Mononuclear cell (primary cell): Measurements from ENCODE around the gene GJD3. TPM values are rescaled to one million over a fixed set of nuclear protein-coding genes. Genes with fewer than 3 reads are reported as not detected.
A peak's percentile ranks its signal among the peaks of the same experiment; 100 is the strongest.

ENCODE experiments used
- H3K27me3 ChIP-seq: 2 replicates; pipeline ENCODE4 v1.6.0; 2011; ENCODE audit warnings: low read length, control low read depth; ENCODE audit not compliant: insufficient read depth
- H3K4me1 ChIP-seq: 2 replicates; pipeline ENCODE4 v1.5.1; 2011; ENCODE audit warnings: mild to moderate bottlenecking, low read length, control low read depth; ENCODE audit not compliant: insufficient read depth
- H3K4me3 ChIP-seq: 2 replicates; pipeline ENCODE4 v1.5.1; 2011; ENCODE audit warnings: mild to moderate bottlenecking, low read length, moderate library complexity
- H3K9me3 ChIP-seq: 2 replicates; pipeline ENCODE4 v1.5.1; 2011; ENCODE audit warnings: low read depth, mild to moderate bottlenecking, control low read depth, low read length
- total RNA-seq: library from RNA; depleted of rRNA; stranded (reverse); fragments of >200 nt; gene quantifications from one replicate; pipeline ENCODE4 v1.2.3, GENCODE V29; 2012

GJD3 gene
- total RNA-seq, 1 donor: 0.21 TPM

GRCh38 chr17:40317880-40318829 lies 46.4 kb downstream of the GJD3 start:
- H3K4me3 ChIP-seq: peak overlapping the region; percentile 98

GRCh38 chr17:40317345-40317873 lies 47.1 kb downstream of the GJD3 start:
- Histone ChIP-seq H3K4me1 (peaks cover 90% of the 10 kb centered on the region), H3K9me3 (no peaks in the 10 kb centered on the region), H3K4me3 (peak overlapping the region; percentile 98), H3K27me3 (no peaks in the 10 kb centered on the region)

More at GRCh38 chr17:40317880-40318829, 46.4 kb downstream of the GJD3 start:
- Histone ChIP-seq H3K9me3 (no peaks in the 10 kb centered on the region), H3K27me3 (no peaks in the 10 kb centered on the region), H3K4me1 (peaks cover 86% of the 10 kb centered on the region)

GRCh38 chr17:40316571-40317344 lies 47.8 kb downstream of the GJD3 start:
- peak overlapping the region; percentile 98 for H3K4me3 ChIP-seq
- no peaks in the 10 kb centered on the region for H3K27me3 ChIP-seq
- H3K9me3 ChIP-seq: no peaks in the 10 kb centered on the region
- H3K4me1 ChIP-seq: peaks cover 90% of the 10 kb centered on the region

GRCh38 chr17:40315678-40316570 lies 48.6 kb downstream of the GJD3 start:
- no peaks in the 10 kb centered on the region for H3K27me3 ChIP-seq
- no peak overlapping the region for H3K4me3 ChIP-seq
- H3K9me3 ChIP-seq: no peaks in the 10 kb centered on the region
- H3K4me1 ChIP-seq: peaks cover 90% of the 10 kb centered on the region

GRCh38 chr17:40315206-40315605 lies 49.3 kb downstream of the GJD3 start:
- no peak overlapping the region for H3K4me3 ChIP-seq
- H3K27me3 ChIP-seq: no peaks in the 10 kb centered on the region
- H3K9me3 ChIP-seq: no peaks in the 10 kb centered on the region
- H3K4me1 ChIP-seq: peaks cover 90% of the 10 kb centered on the region

- no peaks in the 10 kb centered on the region for H3K27me3 ChIP-seq
- H3K4me3 ChIP-seq: no peak overlapping the region
- peaks cover 90% of the 10 kb centered on the region for H3K4me1 ChIP-seq
- H3K9me3 ChIP-seq: no peaks in the 10 kb centered on the region
Observed at GRCh38 chr17:40314584-40314956, 50.0 kb downstream of the GJD3 start.

- no peaks in the 10 kb centered on the region for H3K9me3 ChIP-seq
- H3K4me3 ChIP-seq: no peak overlapping the region
- no peaks in the 10 kb centered on the region for H3K27me3 ChIP-seq
- H3K4me1 ChIP-seq: peaks cover 91% of the 10 kb centered on the region
Observed at GRCh38 chr17:40313668-40314583, 50.6 kb downstream of the GJD3 start.

Other genes starting within 250 kb of the GJD3 start
- 81.1 TPM for gene MSL1, start 242.8 kb downstream of the GJD3 start, total RNA-seq
- 49.6 TPM for gene CASC3, start 224.2 kb downstream of the GJD3 start, total RNA-seq
- gene RAPGEFL1, start 187.3 kb downstream of the GJD3 start, total RNA-seq: 2.3 TPM
- 11.8 TPM for gene WIPF2, start 145.4 kb downstream of the GJD3 start, total RNA-seq
- gene CDC6, start 76.9 kb downstream of the GJD3 start, total RNA-seq: 0.21 TPM
- 67.9 TPM for gene RARA, start 55.6 kb downstream of the GJD3 start, total RNA-seq
- 1.7 TPM for gene TOP2A, start 53.2 kb upstream of the GJD3 start, total RNA-seq
- 0.94 TPM for gene IGFBP4, start 78.7 kb upstream of the GJD3 start, total RNA-seq
- gene TNS4, start 136.9 kb upstream of the GJD3 start, total RNA-seq: 0.21 TPM
- 131 TPM for gene CCR7, start 200.7 kb upstream of the GJD3 start, total RNA-seq